Measurements from ENCODE around the gene TLK2.

Gene TLK2

GRCh38 chr17:62630365-62631085 is 151.9 kb downstream of the TLK2 start:
- no peak for DNase-seq

GRCh38 chr17:62631086-62631935 is 152.7 kb downstream of the TLK2 start:
- no peak for DNase-seq

DNA sequence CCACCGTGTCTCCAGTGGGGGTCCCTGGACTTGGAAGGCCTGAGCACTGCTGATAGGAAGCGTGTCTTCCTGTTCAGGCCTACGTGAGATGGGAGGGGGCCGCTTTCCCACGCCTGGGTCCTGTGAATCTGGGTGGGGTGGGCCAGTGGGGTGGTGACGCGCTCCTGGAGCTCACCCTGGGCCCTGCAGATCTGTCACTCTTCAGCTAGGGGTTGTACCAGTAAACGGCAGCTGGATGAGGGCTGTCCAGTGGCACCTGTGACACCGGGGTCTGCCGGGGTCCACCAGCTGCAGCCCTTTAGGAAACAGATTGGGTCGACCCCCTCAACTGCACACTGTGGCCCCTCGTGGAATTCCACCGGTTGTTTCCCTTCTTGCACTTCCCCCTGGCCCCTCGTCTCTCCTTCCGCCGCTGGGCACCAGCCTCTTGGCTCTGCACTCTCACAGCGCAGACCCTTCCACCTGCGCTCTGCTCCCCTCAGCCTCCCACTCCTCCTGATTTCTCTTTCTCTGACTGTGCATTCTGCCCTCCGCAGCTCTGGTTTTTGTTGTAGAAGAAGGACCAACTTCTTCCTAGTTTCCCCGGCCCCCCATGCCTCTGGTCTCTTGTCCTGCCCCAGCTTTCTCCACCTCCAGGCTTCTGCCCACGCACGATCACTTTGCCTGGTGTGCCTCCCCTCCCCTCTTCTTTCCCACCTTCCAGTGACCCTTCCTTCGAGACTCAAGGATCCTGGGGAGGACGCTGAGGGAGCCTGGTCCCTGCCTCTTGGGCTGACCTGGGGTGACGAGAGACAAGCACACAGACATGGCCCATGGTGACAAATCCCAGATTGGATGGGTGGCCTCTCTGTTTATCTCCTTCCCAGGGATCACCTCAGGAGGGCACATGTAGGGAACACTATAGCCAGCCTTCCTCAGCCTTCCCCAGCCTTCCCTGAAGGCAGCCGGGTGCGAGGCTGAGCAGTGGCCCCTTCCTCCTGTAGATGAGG is 153.6 kb downstream of the TLK2 start:
- DNase-seq: no peak

GRCh38 chr17:62637809-62638208 is 159.2 kb downstream of the TLK2 start:
- DNase-seq: no peak

DNA sequence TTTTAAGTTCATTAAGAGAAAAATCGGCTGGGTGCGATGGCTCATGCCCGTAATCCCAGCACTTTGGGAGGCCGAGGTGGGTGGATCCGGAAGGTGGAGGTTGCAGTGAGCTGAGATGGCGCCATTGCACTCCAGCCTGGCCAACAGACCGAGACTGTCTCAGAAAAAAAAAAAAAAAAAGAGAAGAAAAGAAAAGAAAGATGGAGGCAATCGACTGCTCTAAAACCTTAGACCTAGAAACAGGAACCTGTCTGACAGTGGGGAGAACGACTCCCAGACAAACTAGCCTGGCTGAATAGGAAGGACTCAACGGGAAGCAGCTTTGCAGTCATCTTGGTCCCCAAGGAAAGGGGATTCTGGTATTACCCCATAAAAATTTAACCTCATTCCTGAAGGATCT is 162.5 kb downstream of the TLK2 start:
- no peak for DNase-seq

DNA sequence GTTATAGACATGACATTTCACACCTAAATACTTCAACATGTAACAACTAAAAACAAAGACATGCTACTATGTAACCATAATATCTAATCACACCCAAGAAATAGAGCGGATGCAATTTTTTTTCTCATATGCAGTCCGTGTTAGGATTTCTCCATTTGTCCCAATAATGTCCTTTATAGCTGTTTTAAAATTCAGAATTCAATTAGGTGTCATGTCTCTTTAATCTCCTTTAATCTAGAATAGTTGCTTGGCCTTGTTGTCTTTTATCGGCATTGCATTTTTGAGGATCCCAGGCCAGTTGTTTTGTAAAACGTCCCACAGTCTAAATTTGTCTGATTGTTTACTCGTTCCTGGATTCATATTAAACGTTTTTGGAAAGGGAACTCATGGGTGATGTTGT is 163.3 kb downstream of the TLK2 start:
- no peak for DNase-seq

DNA sequence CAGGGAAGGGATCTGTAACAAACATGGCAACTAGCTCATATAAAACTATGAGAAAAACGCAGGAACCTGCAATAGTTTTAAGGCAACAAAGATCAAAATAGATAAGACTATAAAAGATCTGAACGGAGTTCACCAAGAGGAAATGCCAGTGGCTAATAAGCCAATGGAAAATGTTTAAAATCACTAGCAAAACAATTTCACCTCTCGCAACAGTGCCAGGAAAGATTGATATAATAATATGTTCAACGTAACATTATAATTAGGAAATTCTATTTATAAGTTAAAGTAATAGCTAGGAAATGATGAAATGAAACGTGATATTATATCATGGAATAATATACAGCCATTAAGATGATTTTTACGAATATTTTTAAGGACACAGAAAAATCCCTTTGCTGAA is 164.9 kb downstream of the TLK2 start:
- DNase-seq: no peak

- DNase-seq: no peak
These were observed 166.0 kb downstream of the TLK2 start for GRCh38 chr17:62644487-62645173.

- no peak for DNase-seq
These were observed 169.8 kb downstream of the TLK2 start for GRCh38 chr17:62648251-62648955.

DNA sequence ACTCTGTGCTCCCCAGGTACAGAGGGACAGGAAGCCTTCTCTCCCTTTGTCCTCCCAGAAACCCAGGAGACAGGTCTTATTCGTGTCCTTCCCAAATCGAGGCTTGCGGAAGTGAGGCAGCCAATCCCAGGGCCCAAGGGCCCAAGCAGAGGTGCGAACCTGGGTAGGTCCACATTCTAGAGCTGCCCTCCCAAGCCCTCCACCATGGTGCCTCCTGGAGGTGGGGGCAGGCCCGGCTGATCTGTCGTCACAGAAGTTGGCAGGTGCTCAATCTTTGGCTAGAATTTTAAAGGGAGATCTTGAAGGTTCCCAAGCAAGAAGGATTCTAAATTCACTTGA is 170.3 kb downstream of the TLK2 start:
- DNase-seq: no peak

DNA sequence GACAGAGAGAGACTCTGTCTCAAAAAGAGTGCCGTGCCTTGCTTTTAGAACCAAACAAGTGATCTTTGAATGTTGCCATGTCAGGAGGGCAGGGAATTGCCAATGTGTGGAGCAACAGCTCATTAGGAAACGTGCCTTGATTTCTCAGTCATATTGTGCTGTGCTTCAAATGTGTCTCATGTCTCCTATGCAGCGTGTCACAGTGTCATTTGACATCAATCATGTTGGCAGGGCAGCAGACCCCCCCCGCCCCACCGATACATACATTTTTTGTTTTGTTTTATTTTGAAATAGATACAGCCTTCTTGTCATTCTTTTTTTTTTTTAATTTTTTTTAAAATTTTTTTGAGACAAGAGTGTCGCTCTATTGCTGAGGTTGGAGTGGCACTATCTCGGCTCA is 170.9 kb downstream of the TLK2 start:
- DNase-seq: no peak

DNA sequence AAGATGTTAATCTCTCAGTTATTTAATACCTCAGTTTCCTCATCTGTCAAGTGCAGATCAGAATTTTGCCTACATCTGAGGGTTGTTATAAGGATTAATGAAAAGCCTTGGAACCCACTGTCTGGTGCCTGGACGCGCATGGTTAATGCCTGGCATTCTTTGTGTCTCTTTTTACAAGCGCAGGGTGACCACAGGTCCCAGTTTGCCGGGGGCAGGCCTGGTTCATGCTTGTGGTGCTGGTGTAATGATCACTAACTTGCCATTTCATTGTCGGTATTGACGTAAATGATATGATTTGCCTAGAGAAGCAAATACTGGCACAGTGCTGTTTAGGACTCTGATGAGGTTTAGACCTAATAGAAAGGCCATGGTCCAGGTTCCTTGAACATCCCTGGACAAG is 172.0 kb downstream of the TLK2 start:
- no peak for DNase-seq

- peak; percentile 15 for DNase-seq
These were observed 173.8 kb downstream of the TLK2 start for GRCh38 chr17:62652251-62653001.

GRCh38 chr17:62653002-62653825 is 174.6 kb downstream of the TLK2 start:
- peak; percentile 86 for DNase-seq

- no peak for DNase-seq
These were observed 175.5 kb downstream of the TLK2 start for GRCh38 chr17:62653826-62654761.

- no peak for DNase-seq
These were observed 177.0 kb downstream of the TLK2 start for GRCh38 chr17:62655656-62656055.

DNA sequence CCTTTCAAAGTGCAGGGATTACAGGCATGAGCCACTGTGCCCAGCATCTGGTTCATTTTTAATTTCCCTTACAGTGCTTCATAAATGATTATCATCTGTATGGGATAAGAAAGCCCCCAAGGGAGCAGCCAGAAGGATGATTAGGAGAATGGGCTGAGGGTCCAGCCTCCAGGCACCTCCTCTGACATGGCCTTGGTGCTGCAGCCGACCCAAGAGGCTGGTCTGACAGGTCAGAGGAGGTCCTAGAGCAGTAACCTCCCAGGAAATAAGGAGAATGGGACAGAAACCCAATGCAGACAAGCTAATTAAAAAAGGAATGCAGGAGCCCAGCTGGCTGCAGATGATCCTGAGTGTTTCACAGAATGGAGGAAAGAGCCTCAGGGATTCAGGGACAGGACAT is 177.8 kb downstream of the TLK2 start:
- DNase-seq: no peak

GRCh38 chr17:62657145-62657665 is 178.6 kb downstream of the TLK2 start:
- no peak for DNase-seq

- no peak for DNase-seq
These were observed 179.1 kb downstream of the TLK2 start for GRCh38 chr17:62657690-62658089.

All from stimulated activated naive CD4-positive, alpha-beta T cell treated with Interleukin-2 at 50 U/mL for 16 hours (primary cell).